ENCODE measurements around the gene MICALL2.

Gene MICALL2

DNA sequence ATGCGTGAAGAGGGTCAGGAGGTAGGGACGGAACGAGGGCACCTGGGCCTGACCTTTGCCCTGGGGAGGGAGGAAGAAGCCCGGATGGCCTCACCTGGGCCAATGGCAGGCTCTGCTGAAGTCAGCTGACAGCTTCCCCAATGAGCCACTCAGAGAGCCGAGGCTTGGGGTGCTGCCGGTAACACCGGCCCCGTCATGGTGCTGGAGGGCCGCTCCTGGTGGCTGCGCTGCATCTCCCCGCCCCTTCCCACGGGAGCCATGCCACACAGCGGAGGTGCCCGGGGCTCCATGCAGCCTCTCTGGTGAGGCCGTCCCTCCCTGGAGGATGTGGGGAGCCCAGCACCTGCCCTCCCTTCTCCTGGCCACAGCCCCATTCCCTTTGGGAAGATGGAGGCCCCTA, 17.6 kb upstream of the MICALL2 start:
- WGBS, result 96% methylated on average over 15 of the region's 15 CpGs
- no peak overlapping the region for H3K23ac ChIP-seq (ENCODE audit: low read length in 2 of 2)
- no peak overlapping the region for H2BK5ac ChIP-seq (ENCODE audit: low read depth, low read length, poor library complexity, severe bottlenecking)
- H3K9me3 ChIP-seq (ENCODE audit: control insufficient read depth, low read length), result no peaks in the 10 kb centered on the region
- H3K4me3 ChIP-seq (ENCODE audit: insufficient read depth in 1 of 2, low read depth in 1 of 2, low read length in 2 of 2), result no peak overlapping the region
- H3K79me1 ChIP-seq (replicated peaks; ENCODE audit: low read length, poor library complexity, severe bottlenecking), result peaks cover 1% of the 10 kb centered on the region
- peaks cover 41 to 99% of the 10 kb centered on the region in 2 experiments for H3K36me3 ChIP-seq (ENCODE audit: control insufficient read depth in 1 of 2, insufficient read depth in 2 of 2, low read depth in 1 of 2, low read length in 2 of 2)
- no peak overlapping the region for H2BK12ac ChIP-seq (ENCODE audit: low read length in 2 of 2)
- no peak overlapping the region for H2AFZ ChIP-seq (ENCODE audit: low read depth, low read length)
- H2AK5ac ChIP-seq (ENCODE audit: low read length, severe bottlenecking), result no peak overlapping the region
- DNase-seq, result no peak
- no peak overlapping the region for H4K91ac ChIP-seq (ENCODE audit: low read length)
- H3K18ac ChIP-seq (ENCODE audit: low read depth in 1 of 2, low read length in 2 of 2), result no peak overlapping the region
- H3K27ac ChIP-seq (ENCODE audit: low read length, poor library complexity, severe bottlenecking), result no peak overlapping the region
- no peak overlapping the region for H3K4ac ChIP-seq (ENCODE audit: low read depth in 1 of 2, low read length in 2 of 2)
- no peaks in the 10 kb centered on the region for H3K27me3 ChIP-seq (ENCODE audit: control insufficient read depth in 1 of 2, insufficient read depth in 1 of 2, low read length in 2 of 2)
- no peak overlapping the region for H4K8ac ChIP-seq (ENCODE audit: low read length)
- no peak overlapping the region for H2BK120ac ChIP-seq (ENCODE audit: low read depth, low read length)
- H3K9ac ChIP-seq (ENCODE audit: low read length), result no peak overlapping the region
- no peak overlapping the region for H2BK15ac ChIP-seq (ENCODE audit: low read depth, poor library complexity, severe bottlenecking)
- H3K4me1 ChIP-seq (ENCODE audit: control insufficient read depth, insufficient read depth, low read depth, low read length), result peaks cover 3% of the 10 kb centered on the region
- no peak overlapping the region for H3K4me2 ChIP-seq (ENCODE audit: low read length, poor library complexity, severe bottlenecking)
- no peak overlapping the region for H3K14ac ChIP-seq (ENCODE audit: low read length in 2 of 2)

GRCh38 chr7:1475991-1476390, 16.7 kb upstream of the MICALL2 start:
- Histone ChIP-seq H2AFZ (ENCODE audit: low read depth, low read length) (no peak overlapping the region), H2BK12ac (ENCODE audit: low read length in 2 of 2) (no peak overlapping the region), H3K9ac (ENCODE audit: low read length) (no peak overlapping the region), H3K27me3 (ENCODE audit: control insufficient read depth in 1 of 2, insufficient read depth in 1 of 2, low read length in 2 of 2) (no peaks in the 10 kb centered on the region), H2BK5ac (ENCODE audit: low read depth, low read length, poor library complexity, severe bottlenecking) (no peak overlapping the region), H2AK5ac (ENCODE audit: low read length, severe bottlenecking) (no peak overlapping the region), H2BK15ac (ENCODE audit: low read depth, poor library complexity, severe bottlenecking) (no peak overlapping the region), H4K8ac (ENCODE audit: low read length) (no peak overlapping the region), H3K9me3 (ENCODE audit: control insufficient read depth, low read length) (no peaks in the 10 kb centered on the region), H4K91ac (ENCODE audit: low read length) (no peak overlapping the region), H3K27ac (ENCODE audit: low read length, poor library complexity, severe bottlenecking) (no peak overlapping the region), H3K4me1 (ENCODE audit: control insufficient read depth, insufficient read depth, low read depth, low read length) (peaks cover 3% of the 10 kb centered on the region), H3K18ac (ENCODE audit: low read depth in 1 of 2, low read length in 2 of 2) (no peak overlapping the region), H3K4me2 (ENCODE audit: low read length, poor library complexity, severe bottlenecking) (no peak overlapping the region), H2BK120ac (ENCODE audit: low read depth, low read length) (no peak overlapping the region), H3K23ac (ENCODE audit: low read length in 2 of 2) (no peak overlapping the region), H3K4me3 (ENCODE audit: insufficient read depth in 1 of 2, low read depth in 1 of 2, low read length in 2 of 2) (no peak overlapping the region), H3K4ac (ENCODE audit: low read depth in 1 of 2, low read length in 2 of 2) (no peak overlapping the region), H3K14ac (ENCODE audit: low read length in 2 of 2) (no peak overlapping the region), H3K79me1 (replicated peaks; ENCODE audit: low read length, poor library complexity, severe bottlenecking) (peaks cover 1% of the 10 kb centered on the region), H3K36me3 (ENCODE audit: control insufficient read depth in 1 of 2, insufficient read depth in 2 of 2, low read depth in 1 of 2, low read length in 2 of 2) (peaks cover 38 to 99% of the 10 kb centered on the region in 2 experiments)
- 94% methylated on average over 22 of the region's 22 CpGs for WGBS
- DNase-seq, result no peak

- Histone ChIP-seq H2BK15ac (ENCODE audit: low read depth, poor library complexity, severe bottlenecking) (no peak overlapping the region), H4K91ac (ENCODE audit: low read length) (no peak overlapping the region), H3K27ac (ENCODE audit: low read length, poor library complexity, severe bottlenecking) (no peak overlapping the region), H2AFZ (ENCODE audit: low read depth, low read length) (no peak overlapping the region), H3K14ac (ENCODE audit: low read length in 2 of 2) (no peak overlapping the region), H3K4ac (ENCODE audit: low read depth in 1 of 2, low read length in 2 of 2) (no peak overlapping the region), H3K27me3 (ENCODE audit: control insufficient read depth in 1 of 2, insufficient read depth in 1 of 2, low read length in 2 of 2) (no peaks in the 10 kb centered on the region), H3K9me3 (ENCODE audit: control insufficient read depth, low read length) (no peaks in the 10 kb centered on the region), H3K4me1 (ENCODE audit: control insufficient read depth, insufficient read depth, low read depth, low read length) (peaks cover 3% of the 10 kb centered on the region), H3K9ac (ENCODE audit: low read length) (no peak overlapping the region), H3K36me3 (ENCODE audit: control insufficient read depth in 1 of 2, insufficient read depth in 2 of 2, low read depth in 1 of 2, low read length in 2 of 2) (peaks cover 39 to 99% of the 10 kb centered on the region in 2 experiments), H3K18ac (ENCODE audit: low read depth in 1 of 2, low read length in 2 of 2) (no peak overlapping the region), H4K8ac (ENCODE audit: low read length) (no peak overlapping the region), H2BK5ac (ENCODE audit: low read depth, low read length, poor library complexity, severe bottlenecking) (no peak overlapping the region), H3K4me2 (ENCODE audit: low read length, poor library complexity, severe bottlenecking) (no peak overlapping the region), H3K23ac (ENCODE audit: low read length in 2 of 2) (no peak overlapping the region), H2BK12ac (ENCODE audit: low read length in 2 of 2) (no peak overlapping the region), H3K4me3 (ENCODE audit: insufficient read depth in 1 of 2, low read depth in 1 of 2, low read length in 2 of 2) (no peak overlapping the region), H2BK120ac (ENCODE audit: low read depth, low read length) (no peak overlapping the region), H2AK5ac (ENCODE audit: low read length, severe bottlenecking) (no peak overlapping the region), H3K79me1 (replicated peaks; ENCODE audit: low read length, poor library complexity, severe bottlenecking) (peaks cover 1% of the 10 kb centered on the region)
- 92% methylated on average over 17 of the region's 17 CpGs for WGBS
- DNase-seq, result no peak
These were observed 16.1 kb upstream of the MICALL2 start for GRCh38 chr7:1475393-1475792.

DNA sequence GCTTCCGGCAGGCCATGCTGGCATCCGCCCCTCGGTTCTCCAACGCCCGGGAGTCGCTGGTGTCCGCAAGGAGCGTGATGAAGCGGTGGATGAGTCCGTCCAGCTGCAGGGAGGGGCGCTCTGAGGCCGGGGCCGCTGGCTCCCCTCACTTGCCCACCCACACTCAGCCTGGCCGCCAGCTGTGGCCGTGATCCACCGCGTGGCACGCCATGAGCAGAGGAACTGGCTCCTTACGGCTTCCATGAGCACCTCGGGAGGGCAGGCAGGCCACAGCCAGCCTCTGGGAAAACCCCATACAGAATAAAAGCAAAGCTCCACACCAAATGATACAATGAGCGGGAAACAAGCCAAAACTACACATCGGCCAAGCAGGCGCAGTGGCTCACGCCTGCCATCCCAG, 15.5 kb upstream of the MICALL2 start:
- WGBS, result 93% methylated on average over 22 of the region's 24 CpGs
- Histone ChIP-seq H2BK120ac (ENCODE audit: low read depth, low read length) (no peak overlapping the region), H4K8ac (ENCODE audit: low read length) (no peak overlapping the region)

More for the DNA sequence above, 15.5 kb upstream of the MICALL2 start:
- Histone ChIP-seq H3K23ac (ENCODE audit: low read length in 2 of 2) (no peak overlapping the region), H2AFZ (ENCODE audit: low read depth, low read length) (no peak overlapping the region), H3K27ac (ENCODE audit: low read length, poor library complexity, severe bottlenecking) (no peak overlapping the region), H3K4me1 (ENCODE audit: control insufficient read depth, insufficient read depth, low read depth, low read length) (peaks cover 3% of the 10 kb centered on the region), H3K79me1 (replicated peaks; ENCODE audit: low read length, poor library complexity, severe bottlenecking) (peaks cover 1% of the 10 kb centered on the region), H2AK5ac (ENCODE audit: low read length, severe bottlenecking) (no peak overlapping the region), H2BK12ac (ENCODE audit: low read length in 2 of 2) (no peak overlapping the region), H4K91ac (ENCODE audit: low read length) (no peak overlapping the region), H3K27me3 (ENCODE audit: control insufficient read depth in 1 of 2, insufficient read depth in 1 of 2, low read length in 2 of 2) (no peaks in the 10 kb centered on the region), H3K14ac (ENCODE audit: low read length in 2 of 2) (no peak overlapping the region), H3K4ac (ENCODE audit: low read depth in 1 of 2, low read length in 2 of 2) (no peak overlapping the region), H3K36me3 (ENCODE audit: control insufficient read depth in 1 of 2, insufficient read depth in 2 of 2, low read depth in 1 of 2, low read length in 2 of 2) (peaks cover 37 to 99% of the 10 kb centered on the region in 2 experiments), H3K4me3 (ENCODE audit: insufficient read depth in 1 of 2, low read depth in 1 of 2, low read length in 2 of 2) (no peak overlapping the region), H2BK15ac (ENCODE audit: low read depth, poor library complexity, severe bottlenecking) (no peak overlapping the region), H2BK5ac (ENCODE audit: low read depth, low read length, poor library complexity, severe bottlenecking) (no peak overlapping the region), H3K9ac (ENCODE audit: low read length) (no peak overlapping the region), H3K4me2 (ENCODE audit: low read length, poor library complexity, severe bottlenecking) (no peak overlapping the region), H3K9me3 (ENCODE audit: control insufficient read depth, low read length) (no peaks in the 10 kb centered on the region), H3K18ac (ENCODE audit: low read depth in 1 of 2, low read length in 2 of 2) (no peak overlapping the region)
- DNase-seq, result no peak

All from mesenchymal stem cell (in vitro differentiated cells and primary cell).